Central memory CD8-positive, alpha-beta T cell (primary cell): ENCODE results near the gene SOX5.

ENCODE experiments used
- ATAC-seq: fragments of 150-1000 bp; cut with Tn5 transposase; replicated peaks from 2 replicates; pipeline ENCODE4 v1.10.0; 2022; ENCODE audit warnings: mild to moderate bottlenecking, moderate FRiP score, moderate number of reproducible peaks; ENCODE audit not compliant: poor library complexity, severe bottlenecking; ENCODE audit errors: extremely low read depth
- DNase-seq, 2 donors: peaks; one replicate each; pipeline ENCODE4 v3.0.0; 2021; ENCODE audit warnings: low spot score in 2 of 2
- H3K27ac Mint-ChIP-seq: one replicate; pipeline ENCODE4 v1.8.0; 2022; ENCODE audit warnings: low read depth, mild to moderate bottlenecking, moderate library complexity, mixed read lengths
- H3K27me3 Mint-ChIP-seq: one replicate; pipeline ENCODE4 v1.8.0; 2022; ENCODE audit warnings: mixed read lengths
- H3K36me3 Mint-ChIP-seq: one replicate; pipeline ENCODE4 v1.8.0; 2022; ENCODE audit warnings: mild to moderate bottlenecking, moderate library complexity, mixed read lengths; ENCODE audit not compliant: insufficient read depth
- H3K4me1 Mint-ChIP-seq: one replicate; pipeline ENCODE4 v1.8.0; 2022; ENCODE audit warnings: mixed read lengths
- H3K4me3 Mint-ChIP-seq: one replicate; pipeline ENCODE4 v1.8.0; 2022; ENCODE audit warnings: mild to moderate bottlenecking, moderate library complexity, mixed read lengths
- H3K9me3 Mint-ChIP-seq: one replicate; pipeline ENCODE4 v1.8.0; 2022; ENCODE audit warnings: mixed read lengths

SOX5 gene

GRCh38 chr12:23684121-23684520 lies 265.3 kb downstream of the SOX5 start:
- DNase-seq, result no peak
- Mint-ChIP-seq H3K36me3 (no peaks in the 10 kb centered on the region), H3K4me1 (no peaks in the 10 kb centered on the region), H3K27ac (no peak overlapping the region), H3K4me3 (no peak overlapping the region), H3K27me3 (no peaks in the 10 kb centered on the region), H3K9me3 (peaks cover 8% of the 10 kb centered on the region)
- no peak for ATAC-seq

- Mint-ChIP-seq H3K27me3 (no peaks in the 10 kb centered on the region), H3K36me3 (no peaks in the 10 kb centered on the region), H3K4me3 (no peak overlapping the region), H3K4me1 (no peaks in the 10 kb centered on the region), H3K9me3 (no peaks in the 10 kb centered on the region), H3K27ac (no peak overlapping the region)
- DNase-seq, result no peak
- no peak for ATAC-seq
Observed at GRCh38 chr12:23681237-23681636, 268.2 kb downstream of the SOX5 start.

GRCh38 chr12:23674064-23674463 lies 275.4 kb downstream of the SOX5 start:
- no peak for ATAC-seq
- Mint-ChIP-seq H3K36me3 (no peaks in the 10 kb centered on the region), H3K4me3 (no peak overlapping the region), H3K27ac (no peak overlapping the region), H3K9me3 (no peaks in the 10 kb centered on the region), H3K4me1 (no peaks in the 10 kb centered on the region), H3K27me3 (no peaks in the 10 kb centered on the region)
- DNase-seq, result no peak

- Mint-ChIP-seq H3K4me1 (no peaks in the 10 kb centered on the region), H3K4me3 (no peak overlapping the region), H3K9me3 (no peaks in the 10 kb centered on the region), H3K27ac (no peak overlapping the region), H3K27me3 (no peaks in the 10 kb centered on the region), H3K36me3 (no peaks in the 10 kb centered on the region)
- ATAC-seq, result no peak
- DNase-seq, result no peak
Observed at GRCh38 chr12:23671881-23672280, 277.6 kb downstream of the SOX5 start.

- H3K27ac Mint-ChIP-seq, result no peak overlapping the region
- no peaks in the 10 kb centered on the region for H3K27me3 Mint-ChIP-seq
- no peaks in the 10 kb centered on the region for H3K36me3 Mint-ChIP-seq
- DNase-seq (no peak), ATAC-seq (no peak)
- H3K4me1 Mint-ChIP-seq, result no peaks in the 10 kb centered on the region
- no peak overlapping the region for H3K4me3 Mint-ChIP-seq
- no peaks in the 10 kb centered on the region for H3K9me3 Mint-ChIP-seq
Observed at GRCh38 chr12:23670684-23671083, 278.8 kb downstream of the SOX5 start.

- H3K4me3 Mint-ChIP-seq, result no peak overlapping the region
- no peaks in the 10 kb centered on the region for H3K36me3 Mint-ChIP-seq
- H3K4me1 Mint-ChIP-seq, result no peaks in the 10 kb centered on the region
- DNase-seq, result no peak
- no peaks in the 10 kb centered on the region for H3K9me3 Mint-ChIP-seq
- no peak overlapping the region for H3K27ac Mint-ChIP-seq
- no peaks in the 10 kb centered on the region for H3K27me3 Mint-ChIP-seq
- no peak for ATAC-seq
Observed at GRCh38 chr12:23669691-23670090, 279.8 kb downstream of the SOX5 start.

GRCh38 chr12:23666866-23667265 lies 282.6 kb downstream of the SOX5 start:
- DNase-seq, result no peak
- Mint-ChIP-seq H3K4me3 (no peak overlapping the region), H3K4me1 (no peaks in the 10 kb centered on the region), H3K27ac (no peak overlapping the region), H3K9me3 (no peaks in the 10 kb centered on the region), H3K36me3 (no peaks in the 10 kb centered on the region), H3K27me3 (no peaks in the 10 kb centered on the region)
- ATAC-seq, result no peak

GRCh38 chr12:23662966-23663365 lies 286.5 kb downstream of the SOX5 start:
- no peak overlapping the region for H3K4me3 Mint-ChIP-seq
- H3K4me1 Mint-ChIP-seq, result no peaks in the 10 kb centered on the region
- no peak for ATAC-seq
- H3K36me3 Mint-ChIP-seq, result no peaks in the 10 kb centered on the region
- no peaks in the 10 kb centered on the region for H3K9me3 Mint-ChIP-seq
- H3K27me3 Mint-ChIP-seq, result no peaks in the 10 kb centered on the region
- DNase-seq, result no peak
- H3K27ac Mint-ChIP-seq, result no peak overlapping the region

- H3K4me1 Mint-ChIP-seq, result no peaks in the 10 kb centered on the region
- no peak for DNase-seq
- ATAC-seq, result no peak
- no peaks in the 10 kb centered on the region for H3K9me3 Mint-ChIP-seq
- H3K27ac Mint-ChIP-seq, result no peak overlapping the region
- no peaks in the 10 kb centered on the region for H3K36me3 Mint-ChIP-seq
- H3K4me3 Mint-ChIP-seq, result no peak overlapping the region
- H3K27me3 Mint-ChIP-seq, result no peaks in the 10 kb centered on the region
Observed at GRCh38 chr12:23659131-23659530, 290.3 kb downstream of the SOX5 start.

- H3K9me3 Mint-ChIP-seq, result peaks cover under 1% of the 10 kb centered on the region
- no peak overlapping the region for H3K27ac Mint-ChIP-seq
- ATAC-seq (no peak), DNase-seq (no peak)
- no peaks in the 10 kb centered on the region for H3K27me3 Mint-ChIP-seq
- no peaks in the 10 kb centered on the region for H3K4me1 Mint-ChIP-seq
- no peak overlapping the region for H3K4me3 Mint-ChIP-seq
- H3K36me3 Mint-ChIP-seq, result no peaks in the 10 kb centered on the region
Observed at GRCh38 chr12:23657598-23657997, 291.9 kb downstream of the SOX5 start.

GRCh38 chr12:23655884-23656283 lies 293.6 kb downstream of the SOX5 start:
- no peak for ATAC-seq
- H3K27ac Mint-ChIP-seq, result no peak overlapping the region
- H3K4me3 Mint-ChIP-seq, result no peak overlapping the region
- no peaks in the 10 kb centered on the region for H3K27me3 Mint-ChIP-seq
- no peaks in the 10 kb centered on the region for H3K36me3 Mint-ChIP-seq
- DNase-seq, result no peak
- peaks cover 7% of the 10 kb centered on the region for H3K9me3 Mint-ChIP-seq
- H3K4me1 Mint-ChIP-seq, result no peaks in the 10 kb centered on the region

GRCh38 chr12:23655112-23655511 lies 294.4 kb downstream of the SOX5 start:
- Mint-ChIP-seq H3K36me3 (no peaks in the 10 kb centered on the region), H3K27ac (no peak overlapping the region), H3K4me3 (no peak overlapping the region), H3K27me3 (no peaks in the 10 kb centered on the region), H3K4me1 (no peaks in the 10 kb centered on the region), H3K9me3 (peaks cover 7% of the 10 kb centered on the region)
- DNase-seq, result no peak
- ATAC-seq, result no peak

GRCh38 chr12:23648546-23648945 lies 300.9 kb downstream of the SOX5 start:
- Mint-ChIP-seq H3K27ac (no peak overlapping the region), H3K9me3 (peaks cover 15% of the 10 kb centered on the region), H3K36me3 (no peaks in the 10 kb centered on the region), H3K27me3 (no peaks in the 10 kb centered on the region), H3K4me3 (no peak overlapping the region), H3K4me1 (no peaks in the 10 kb centered on the region)
- no peak for ATAC-seq
- DNase-seq, result no peak

- H3K4me1 Mint-ChIP-seq, result no peaks in the 10 kb centered on the region
- DNase-seq (no peak), ATAC-seq (no peak)
- no peak overlapping the region for H3K4me3 Mint-ChIP-seq
- H3K27me3 Mint-ChIP-seq, result no peaks in the 10 kb centered on the region
- peaks cover 26% of the 10 kb centered on the region for H3K9me3 Mint-ChIP-seq
- no peak overlapping the region for H3K27ac Mint-ChIP-seq
- H3K36me3 Mint-ChIP-seq, result no peaks in the 10 kb centered on the region
Observed at GRCh38 chr12:23640754-23641153, 308.7 kb downstream of the SOX5 start.
